ENCODE results near the gene EIF4E.

GRCh38 chr4:98865059-98865458 is 63.9 kb downstream of the EIF4E start:
- TF ChIP-seq POLR2AphosphoS5 (IDR thresholded peaks at IDR 0.05) (no peak), CTCF (IDR thresholded peaks at IDR 0.05; ENCODE audit: poor library complexity, severe bottlenecking) (no peak), REST (IDR thresholded peaks at IDR 0.05; ENCODE audit: borderline replicate concordance) (no peak), EZH2 (IDR thresholded peaks at IDR 0.05; ENCODE audit: borderline replicate concordance, insufficient read depth, low read length, poor library complexity, severe bottlenecking) (no peak), SMC3 (conservative IDR thresholded peaks at IDR 0.05; ENCODE audit: poor library complexity) (no peak), MXI1 (conservative IDR thresholded peaks at IDR 0.05; ENCODE audit: poor library complexity, severe bottlenecking) (no peak), TAF1 (IDR thresholded peaks at IDR 0.05; ENCODE audit: low read depth) (no peak)
